OCI-LY1 (cell line): ENCODE results near the gene LAMA5.

ENCODE experiments used
- H2AFZ ChIP-seq: fragments of 200-600 bp; sonication (generic), shearing (Covaris generic); 2 replicates; pipeline ENCODE4 v1.6.0; 2014; ENCODE audit warnings: antibody characterized with exemption, mild to moderate bottlenecking, low read length
- H3F3A ChIP-seq: fragments of 200-600 bp; sonication (generic), shearing (Covaris generic); 2 replicates; pipeline ENCODE4 v1.6.0; 2014; ENCODE audit warnings: mild to moderate bottlenecking, antibody characterized with exemption, low read length, moderate library complexity; ENCODE audit not compliant: insufficient read depth
- H3K27ac ChIP-seq: fragments of 200-600 bp; sonication (generic); 2 replicates; pipeline ENCODE4 v1.5.1; 2014; ENCODE audit warnings: low read length, mixed run types, mild to moderate bottlenecking, low read depth; ENCODE audit not compliant: poor library complexity, severe bottlenecking
- H3K27me3 ChIP-seq: fragments of 200-600 bp; sonication (generic); 2 replicates; pipeline ENCODE4 v1.6.0; 2014; ENCODE audit warnings: antibody characterized with exemption, mild to moderate bottlenecking, low read length, moderate library complexity; ENCODE audit not compliant: insufficient read depth
- H3K36me3 ChIP-seq: fragments of 200-600 bp; sonication (generic); 2 replicates; pipeline ENCODE4 v1.6.1; 2014; ENCODE audit warnings: mild to moderate bottlenecking, antibody characterized with exemption, low read length, moderate library complexity, mixed read lengths; ENCODE audit not compliant: insufficient read depth
- H3K4me1 ChIP-seq: fragments of 200-600 bp; sonication (generic); 2 replicates; pipeline ENCODE4 v1.5.1; 2014; ENCODE audit warnings: mild to moderate bottlenecking, low read length, moderate library complexity; ENCODE audit not compliant: insufficient read depth, severe bottlenecking
- H3K4me2 ChIP-seq: fragments of 200-600 bp; sonication (generic), shearing (Covaris generic); 2 replicates; pipeline ENCODE4 v1.6.1; 2014; ENCODE audit warnings: low read length
- H3K4me3 ChIP-seq: fragments of 200-600 bp; sonication (generic); 2 replicates; pipeline ENCODE4 v1.5.1; 2014; ENCODE audit warnings: low read length, low read depth, mild to moderate bottlenecking, mixed read lengths; ENCODE audit not compliant: poor library complexity, severe bottlenecking
- H3K79me2 ChIP-seq: fragments of 200-600 bp; shearing (Covaris generic); 2 replicates; pipeline ENCODE4 v1.6.1; 2016; ENCODE audit warnings: mixed run types, low read length, mixed read lengths; ENCODE audit not compliant: insufficient read depth
- H3K9ac ChIP-seq: fragments of 200-600 bp; sonication (generic), shearing (Covaris generic); 2 replicates; pipeline ENCODE4 v1.6.1; 2014; ENCODE audit warnings: mild to moderate bottlenecking, low read length, mixed read lengths
- H3K9me2 ChIP-seq: fragments of 200-600 bp; sonication (generic), shearing (Covaris generic); 2 replicates; pipeline ENCODE4 v1.6.1; 2014; ENCODE audit warnings: low read depth, mild to moderate bottlenecking, low read length, mixed read lengths
- H3K9me3 ChIP-seq: fragments of 200-600 bp; shearing (Covaris generic); 2 replicates; pipeline ENCODE4 v1.6.1; 2014; ENCODE audit warnings: low read length, mixed read lengths
- H4K20me1 ChIP-seq: fragments of 200-600 bp; sonication (generic), shearing (Covaris generic); 2 replicates; pipeline ENCODE4 v1.6.0; 2016; ENCODE audit warnings: mild to moderate bottlenecking, low read length; ENCODE audit not compliant: insufficient read depth
- CTCF ChIP-seq: fragments of 200-600 bp; sonication (generic), shearing (Covaris generic); IDR thresholded peaks from 2 replicates; pipeline ENCODE4 v1.5.1; 2017; ENCODE audit warnings: mild to moderate bottlenecking, antibody characterized with exemption, low read length, moderate library complexity, mixed read lengths
- EZH2 ChIP-seq: fragments of 200-600 bp; sonication (generic), shearing (Covaris generic); IDR thresholded peaks from 2 replicates; pipeline ENCODE4 v1.8.0; 2017; ENCODE audit warnings: borderline replicate concordance, mixed run types, mild to moderate bottlenecking, antibody characterized with exemption, low read length, moderate library complexity, mixed read lengths

LAMA5 gene

GRCh38 chr20:62317167-62317655 lies 49.9 kb downstream of the LAMA5 start:
- H3K36me3 ChIP-seq, result no peaks in the 10 kb centered on the region
- no peaks in the 10 kb centered on the region for H3F3A ChIP-seq
- no peaks in the 10 kb centered on the region for H3K4me1 ChIP-seq
- H3K4me3 ChIP-seq, result no peak overlapping the region
- no peaks in the 10 kb centered on the region for H3K27me3 ChIP-seq
- H3K9me2 ChIP-seq, result no peaks in the 10 kb centered on the region
- H3K9me3 ChIP-seq, result no peaks in the 10 kb centered on the region
- H2AFZ ChIP-seq, result no peak overlapping the region
- no peak overlapping the region for H3K27ac ChIP-seq
- TF ChIP-seq EZH2 (no peak), CTCF (no peak)
- H4K20me1 ChIP-seq, result no peaks in the 10 kb centered on the region
- H3K79me2 ChIP-seq, result no peaks in the 10 kb centered on the region
- H3K4me2 ChIP-seq, result no peak overlapping the region
- no peak overlapping the region for H3K9ac ChIP-seq

- Histone ChIP-seq H3K27ac (no peak overlapping the region), H3K9me3 (no peaks in the 10 kb centered on the region), H3K79me2 (no peaks in the 10 kb centered on the region), H3K36me3 (no peaks in the 10 kb centered on the region), H3F3A (no peaks in the 10 kb centered on the region), H3K9ac (no peak overlapping the region), H3K27me3 (no peaks in the 10 kb centered on the region), H3K9me2 (no peaks in the 10 kb centered on the region), H3K4me1 (no peaks in the 10 kb centered on the region), H4K20me1 (no peaks in the 10 kb centered on the region), H3K4me3 (no peak overlapping the region), H2AFZ (no peak overlapping the region), H3K4me2 (no peak overlapping the region)
- TF ChIP-seq EZH2, result no peak
These were observed 50.6 kb downstream of the LAMA5 start for GRCh38 chr20:62316331-62317166.

- TF ChIP-seq CTCF (no peak), EZH2 (no peak)
These were observed 51.3 kb downstream of the LAMA5 start for GRCh38 chr20:62315773-62316172.

More at GRCh38 chr20:62315773-62316172, 51.3 kb downstream of the LAMA5 start:
- Histone ChIP-seq H3K4me1 (no peaks in the 10 kb centered on the region), H3K27ac (no peak overlapping the region), H3K9ac (no peak overlapping the region), H4K20me1 (no peaks in the 10 kb centered on the region), H3K79me2 (no peaks in the 10 kb centered on the region), H3K27me3 (no peaks in the 10 kb centered on the region), H2AFZ (no peak overlapping the region), H3K36me3 (no peaks in the 10 kb centered on the region), H3K9me3 (no peaks in the 10 kb centered on the region), H3K4me3 (no peak overlapping the region), H3K4me2 (no peak overlapping the region), H3K9me2 (no peaks in the 10 kb centered on the region), H3F3A (no peaks in the 10 kb centered on the region)
